GM12878 (cell line): Measurements from ENCODE around the gene PDZD7. TPM values are rescaled to one million over a fixed set of nuclear protein-coding genes. Genes with fewer than 3 reads are reported as not detected.

ENCODE experiments used
- ATAC-seq: fragments of 200-7000 bp; cut with Tn5 transposase; 3 replicates; pipeline ENCODE4 v1.9.1; 2020; ENCODE audit warnings: mild to moderate bottlenecking, moderate library complexity
- BruUV-seq: library from RNA; stranded (reverse); fragments of 400-500 nt; replicated peaks from 2 replicates; lab custom pipeline; 2021; lab: Mats Ljungman, UMichigan
- CTCF ChIA-PET: fragments of 300-600 bp; sonication (Branson Sonifier 250); formaldehyde crosslinking; extraction: SDS; loops from one replicate; lab custom pipeline; 2021; ENCODE audit warnings: inconsistent platforms; lab: Yijun Ruan, JAX
- POLR2A ChIA-PET: fragments of 350-600 bp; formaldehyde crosslinking; extraction: SDS; loops from one replicate; lab custom pipeline; 2021; ENCODE audit warnings: inconsistent platforms; lab: Charles Lee
- RAD21 ChIA-PET: fragments of 300-600 bp; sonication (Branson Sonifier 250); formaldehyde crosslinking; loops from one replicate; lab custom pipeline; 2023; ENCODE audit warnings: antibody characterized with exemption; ENCODE audit not compliant: unreplicated experiment; lab: Charles Lee
- SMC1A ChIA-PET: fragments of 300-600 bp; sonication (Branson Sonifier 250); formaldehyde crosslinking; loops from one replicate; lab custom pipeline; 2023; ENCODE audit not compliant: unreplicated experiment, uncharacterized antibody; lab: Charles Lee
- DNase-seq: peaks from one replicate; pipeline ENCODE4 v3.0.0-alpha.2; 2011; ENCODE audit warnings: low read depth, low spot score
- FAIRE-seq: peaks from 3 replicates; lab custom pipeline; 2011; peaks lifted over from hg19 to GRCh38; lab: Jason Lieb, UNC
- H2AFZ ChIP-seq: 2 replicates; pipeline ENCODE4 v1.6.0; 2011; ENCODE audit warnings: low read depth, low read length, control low read depth; ENCODE audit not compliant: control insufficient read depth
- H3K27ac ChIP-seq: 2 replicates; pipeline ENCODE4 v1.5.1; 2011; ENCODE audit warnings: control low read depth; ENCODE audit not compliant: control insufficient read depth, insufficient read depth
- H3K27me3 ChIP-seq, 2 experiments: replicated peaks in 1 of 2; 2 replicates each; pipeline versions ENCODE4 v1.6.0 to v1.6.1; 2011; ENCODE audit warnings: low read length in 1 of 2; ENCODE audit not compliant: control insufficient read depth in 2 of 2, insufficient read depth in 2 of 2
- H3K36me3 ChIP-seq, 2 experiments: 2 replicates each; pipeline ENCODE4 v1.5.1; 2011; ENCODE audit warnings: low read length in 1 of 2; ENCODE audit not compliant: control insufficient read depth in 2 of 2, insufficient read depth in 2 of 2
- H3K4me1 ChIP-seq: 2 replicates; pipeline ENCODE4 v1.6.1; 2011; ENCODE audit warnings: mild to moderate bottlenecking, low read length, moderate library complexity, mixed read lengths; ENCODE audit not compliant: control insufficient read depth, insufficient read depth
- H3K4me2 ChIP-seq: 2 replicates; pipeline ENCODE4 v1.6.0; 2011; ENCODE audit warnings: control low read depth; ENCODE audit not compliant: control insufficient read depth, insufficient read depth
- H3K4me3 ChIP-seq: fragments of 200-600 bp; sonication (generic); 2 replicates; pipeline ENCODE4 v1.5.1; 2016
- H3K79me2 ChIP-seq: 2 replicates; pipeline ENCODE4 v1.6.0; 2011; ENCODE audit warnings: low read length; ENCODE audit not compliant: control insufficient read depth, insufficient read depth
- H3K9ac ChIP-seq: 2 replicates; pipeline ENCODE4 v1.8.0; 2011; ENCODE audit warnings: low read length, control low read depth, mixed read lengths; ENCODE audit not compliant: control insufficient read depth, insufficient read depth
- H3K9me3 ChIP-seq: replicated peaks from 3 replicates; pipeline ENCODE4 v1.5.1; 2011; ENCODE audit warnings: mild to moderate bottlenecking, low read length; ENCODE audit not compliant: control insufficient read depth, insufficient read depth
- H4K20me1 ChIP-seq: 2 replicates; pipeline ENCODE4 v1.6.0; 2011; ENCODE audit not compliant: control insufficient read depth, insufficient read depth
- DPF2 ChIP-seq: fragments of 450-650 bp; IDR thresholded peaks from 2 replicates; pipeline ENCODE4 v1.6.1; 2017; ENCODE audit warnings: mild to moderate bottlenecking
- EZH2 ChIP-seq: IDR thresholded peaks from 2 replicates; pipeline ENCODE4 v1.6.1; 2012; ENCODE audit warnings: low read depth, mild to moderate bottlenecking, control low read depth, inconsistent platforms, low read length, borderline replicate concordance; ENCODE audit not compliant: control insufficient read depth
- GATAD2B ChIP-seq: fragments of 450-650 bp; conservative IDR thresholded peaks from 2 replicates; pipeline ENCODE4 v1.6.1; 2017; ENCODE audit warnings: low read depth, mild to moderate bottlenecking, moderate library complexity
- IKZF2 ChIP-seq, 2 experiments: fragments of 450-650 bp; IDR thresholded peaks; 2 replicates each; pipeline ENCODE4 v1.6.1; 2017; ENCODE audit warnings: mild to moderate bottlenecking in 2 of 2, moderate library complexity in 2 of 2
- MTA2 ChIP-seq: fragments of 450-650 bp; IDR thresholded peaks from 2 replicates; pipeline ENCODE4 v1.6.1; 2016; ENCODE audit warnings: low read depth, mild to moderate bottlenecking, moderate library complexity
- NRF1 ChIP-seq: conservative IDR thresholded peaks from 2 replicates; pipeline ENCODE4 v1.6.1; 2011; ENCODE audit warnings: mild to moderate bottlenecking, low read depth, low read length, improper control_type of control experiment
- PAX5 ChIP-seq: IDR thresholded peaks from 2 replicates; pipeline ENCODE4 v1.6.1; 2011; ENCODE audit warnings: low read depth, low read length, borderline replicate concordance
- RAD21 ChIP-seq: IDR thresholded peaks from 2 replicates; pipeline ENCODE4 v1.6.1; 2011; ENCODE audit warnings: mild to moderate bottlenecking, low read depth, low read length, moderate library complexity; ENCODE audit not compliant: insufficient read depth
- RUNX3 ChIP-seq: IDR thresholded peaks from 2 replicates; pipeline ENCODE4 v1.6.1; 2012; ENCODE audit warnings: low read length, inconsistent platforms
- SIN3A ChIP-seq: IDR thresholded peaks from 2 replicates; pipeline ENCODE4 v1.6.1; 2012; ENCODE audit warnings: low read depth, low read length, improper control_type of control experiment
- SPI1 ChIP-seq: IDR thresholded peaks from 2 replicates; pipeline ENCODE4 v1.6.1; 2011; ENCODE audit warnings: low read depth, mild to moderate bottlenecking, low read length, moderate library complexity, borderline replicate concordance; ENCODE audit not compliant: insufficient read depth
- ZNF207 ChIP-seq: fragments of 450-650 bp; IDR thresholded peaks from 2 replicates; pipeline ENCODE4 v1.6.1; 2014; ENCODE audit warnings: antibody characterized with exemption, mild to moderate bottlenecking, borderline replicate concordance
- ZNF622 ChIP-seq: fragments of 450-650 bp; IDR thresholded peaks from 2 replicates; pipeline ENCODE4 v1.6.1; 2017; ENCODE audit warnings: mild to moderate bottlenecking, inconsistent platforms
- WGBS: methylation state at CpG from one replicate; pipeline ENCODE4 v1.1.6; 2016; ENCODE audit warnings: low lambda C conversion rate; ENCODE audit not compliant: insufficient replicate concordance, insufficient coverage; ENCODE audit errors: missing lambda C conversion rate; 5-methylcytosine and 5-hydroxymethylcytosine counted together
- in situ Hi-C: fragments of 300-500 bp; cut with MboI; formaldehyde crosslinking; loops from 9 replicates; pipeline ENCODE4 v1.14.3; 2018; ENCODE audit warnings: mixed read lengths
- intact Hi-C: fragments of 100-400 bp; cut with micrococcal nuclease; formaldehyde crosslinking; loops from one replicate; pipeline ENCODE4 v1.14.2; 2022; ENCODE audit not compliant: unreplicated experiment
- polyA plus RNA-seq, 11 experiments: library from polyadenylated mRNA; depleted of rRNA in 4 of 11; unstranded in 6 of 11; stranded (reverse) in 5 of 11; fragments of >200 nt; fragmentation: Nextera tagmentation in 4 of 11; fragmentation: Illumina TruSeq in 1 of 11; extraction: Ambion mirVana in 4 of 11; extraction: Trizol in 1 of 11; gene quantifications; 1 replicate in 1 of 11; 2 replicates in 10 of 11; pipeline versions ENCODE4 v1.2.1 to v1.2.3, GENCODE V29; 2011 to 2016; ENCODE audit warnings: inconsistent platforms in 2 of 11, missing spikeins in 2 of 11, low read depth in 1 of 11
- total RNA-seq, 4 experiments: library from RNA; depleted of rRNA in 3 of 4; stranded (reverse); fragments of >200 nt in 3 of 4; fragmentation: Illumina TruSeq in 1 of 4; extraction: Trizol in 1 of 4; gene quantifications; 2 replicates each; pipeline versions ENCODE4 v1.2.1 to v1.2.3, GENCODE V29; 2013 to 2021

Gene PDZD7
- total and polyA plus RNA-seq, 10 of the 15 experiments (the other 5 are each of a cell fraction or from before 2014, with no cell fraction given), result 0.01 to 0.20 (median 0.03) TPM; not detected in 7

DNA sequence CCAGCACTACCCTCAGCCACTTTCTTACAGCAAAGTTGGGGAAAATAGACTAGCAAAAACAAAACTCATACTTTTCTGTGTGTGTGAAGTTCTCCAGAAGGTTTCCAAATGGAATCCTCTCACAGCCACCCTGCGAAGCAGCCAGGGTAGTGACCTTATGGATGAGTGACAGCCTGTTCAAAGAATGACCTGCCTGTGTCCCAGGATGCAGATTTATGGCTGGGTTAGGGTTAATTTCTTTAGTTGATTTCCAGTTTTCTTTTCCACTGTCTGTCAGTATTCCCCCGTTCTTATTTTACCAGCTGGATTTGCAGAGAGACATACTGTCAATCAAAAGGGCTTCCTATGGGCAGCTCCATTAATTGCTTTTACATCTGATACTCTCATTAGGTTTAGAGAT is 64.0 kb downstream of the PDZD7 start:
- no peak for TF ChIP-seq DPF2
- no peak for TF ChIP-seq PAX5
- TF ChIP-seq MTA2, result no peak
- TF ChIP-seq ZNF622, result no peak
- TF ChIP-seq ZNF207, result no peak
- no peak for TF ChIP-seq IKZF2 (IDR thresholded peaks at IDR 0.05)
- no peak for TF ChIP-seq NRF1
- TF ChIP-seq RAD21, result no peak
- H4K20me1 ChIP-seq, result no peaks in the 10 kb centered on the region
- H2AFZ ChIP-seq, result no peak overlapping the region
- H3K27ac ChIP-seq, result no peak overlapping the region
- ChIA-PET SMC1A (no interaction called here), CTCF (interaction anchor here (0.8 to 4.6 kb wide), 4 partner anchors 18 to 48 kb away, joined by 3 to 29 read pairs (median 12); no protein-coding TSS in a partner anchor), RAD21 (no interaction called here), POLR2A (interaction anchor here (1.1 kb wide), 1 partner anchor 18 kb away, joined by 3 read pairs; no protein-coding TSS in a partner anchor)
- H3K79me2 ChIP-seq, result no peaks in the 10 kb centered on the region
- in situ Hi-C loops (no loop called here), intact Hi-C loops (no loop called here)
- 92% methylated on average over 2 of the region's 2 CpGs for WGBS
- DNase-seq, result no peak
- no peak overlapping the region for H3K9ac ChIP-seq
- H3K9me3 ChIP-seq, result no peaks in the 10 kb centered on the region
- no peak overlapping the region for H3K4me3 ChIP-seq
- peaks cover 3% of the 10 kb centered on the region; the same call in 1 of the 2 replicates for H3K4me1 ChIP-seq
- no peak for FAIRE-seq
- H3K27me3 ChIP-seq, result no peaks in the 10 kb centered on the region
- no peak for ATAC-seq
- peaks cover 2 to 4% of the 10 kb centered on the region in 2 experiments; a peak in 3 of 4 replicates for H3K36me3 ChIP-seq
- no TSS peak for BruUV-seq
- no peak overlapping the region for H3K4me2 ChIP-seq

DNA sequence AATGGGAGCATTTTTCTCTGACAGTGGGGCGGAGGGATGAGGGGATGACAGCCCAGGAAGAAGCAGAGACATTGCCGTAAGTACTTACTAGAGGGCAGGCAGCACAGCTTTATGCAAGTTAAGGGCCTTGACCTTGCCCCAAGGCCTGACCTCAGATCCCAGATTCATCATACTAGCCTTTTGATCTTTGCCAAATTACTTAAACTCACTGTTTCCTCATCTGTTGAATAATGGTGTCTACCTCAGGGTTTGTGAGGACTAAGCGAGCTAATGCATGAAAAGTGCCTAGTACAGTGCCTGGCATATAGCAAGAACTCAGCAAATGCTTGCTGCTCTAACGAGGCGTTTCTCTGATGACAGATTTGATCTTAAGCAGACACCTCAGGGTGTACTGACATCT is 65.1 kb downstream of the PDZD7 start:
- intact Hi-C loops (no loop called here), in situ Hi-C loops (no loop called here)
- Histone ChIP-seq H3K27ac (no peak overlapping the region), H3K4me1 (peaks cover 3% of the 10 kb centered on the region; the same call in 1 of the 2 replicates), H3K9me3 (no peaks in the 10 kb centered on the region), H3K79me2 (no peaks in the 10 kb centered on the region), H4K20me1 (no peaks in the 10 kb centered on the region), H3K4me3 (no peak overlapping the region), H2AFZ (no peak overlapping the region), H3K4me2 (no peak overlapping the region), H3K9ac (no peak overlapping the region), H3K27me3 (no peaks in the 10 kb centered on the region), H3K36me3 (peaks cover 2 to 4% of the 10 kb centered on the region in 2 experiments; a peak in 3 of 4 replicates)
- POLR2A ChIA-PET, result no interaction called here
- FAIRE-seq (no peak), DNase-seq (no peak), ATAC-seq (no peak)
- SMC1A ChIA-PET, result interaction anchor here (1.1 kb wide), 1 partner anchor 49 kb away, joined by 3 read pairs; no protein-coding TSS in a partner anchor
- CTCF ChIA-PET, result interaction anchor here (0.5 to 4.6 kb wide), 6 partner anchors 10 to 103 kb away, joined by 3 to 29 read pairs (median 4); no protein-coding TSS in a partner anchor
- RAD21 ChIA-PET, result no interaction called here
- BruUV-seq, result no TSS peak
- WGBS, result 73% methylated on average over 5 of the region's 5 CpGs
- TF ChIP-seq EZH2, result no peak
- TF ChIP-seq SIN3A, result no peak
- TF ChIP-seq RUNX3, result no peak
- TF ChIP-seq GATAD2B, result no peak
- no peak for TF ChIP-seq SPI1
